Duodenal mucosa (tissue), 2 donors: Measurements from ENCODE around the gene TM6SF1.

ENCODE experiments used
- H3K27ac ChIP-seq: one replicate; pipeline ENCODE4 v1.7.0; 2013; ENCODE audit warnings: low read depth, low read length
- H3K27me3 ChIP-seq, 2 donors: one replicate each; pipeline ENCODE4 v1.7.0; 2013; ENCODE audit warnings: low read length in 2 of 2, control low read depth in 1 of 2; ENCODE audit not compliant: insufficient read depth in 2 of 2, control insufficient read depth in 1 of 2
- H3K36me3 ChIP-seq, 2 donors: one replicate each; pipeline ENCODE4 v1.7.0; 2013; ENCODE audit warnings: low read length in 2 of 2, control low read depth in 1 of 2; ENCODE audit not compliant: insufficient read depth in 2 of 2, control insufficient read depth in 1 of 2
- H3K4me1 ChIP-seq, 2 donors: one replicate each; pipeline ENCODE4 v1.7.0; 2013; ENCODE audit warnings: low read length in 2 of 2, control low read depth in 1 of 2; ENCODE audit not compliant: insufficient read depth in 2 of 2, control insufficient read depth in 1 of 2
- H3K4me3 ChIP-seq, 2 donors: one replicate each; pipeline ENCODE4 v1.7.0; 2013; ENCODE audit warnings: low read length in 2 of 2, low read depth in 1 of 2
- H3K9ac ChIP-seq, 2 donors: one replicate each; pipeline ENCODE4 v1.7.0; 2013; ENCODE audit warnings: low read length in 2 of 2, low read depth in 1 of 2
- H3K9me3 ChIP-seq, 2 donors: one replicate each; pipeline ENCODE4 v1.7.0; 2013; ENCODE audit warnings: low read length in 2 of 2, control low read depth in 1 of 2; ENCODE audit not compliant: control insufficient read depth in 1 of 2

Gene TM6SF1

DNA sequence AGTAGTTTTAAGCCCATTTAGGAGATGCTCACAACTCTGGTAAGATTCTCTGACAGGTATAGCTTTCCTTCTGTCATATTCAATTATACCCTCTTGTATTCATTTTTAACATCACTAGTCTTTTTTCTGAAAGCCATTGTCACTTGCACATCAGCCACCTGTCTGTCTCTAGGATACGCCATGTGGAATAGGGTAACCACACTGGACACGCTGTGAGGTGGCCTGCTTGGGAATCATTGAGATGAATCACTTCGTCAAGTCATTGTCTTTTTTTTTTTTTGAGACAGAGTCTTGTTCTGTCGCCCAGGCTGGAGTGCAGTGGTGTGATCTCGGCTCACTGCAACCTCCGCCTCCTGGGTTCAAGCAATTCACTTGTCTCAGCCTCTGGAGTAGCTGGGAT lies 7.4 kb downstream of the TM6SF1 start:
- no peak overlapping the region for H3K27ac ChIP-seq
- no peak overlapping the region for H3K4me3 ChIP-seq
- H3K27me3 ChIP-seq: peaks cover 2 to 6% of the 10 kb centered on the region in 2 donors
- no peaks in the 10 kb centered on the region for H3K9me3 ChIP-seq
- H3K4me1 ChIP-seq: no peaks in the 10 kb centered on the region
- H3K36me3 ChIP-seq: peaks cover 0 to 4% of the 10 kb centered on the region in 2 donors
- no peak overlapping the region for H3K9ac ChIP-seq

DNA sequence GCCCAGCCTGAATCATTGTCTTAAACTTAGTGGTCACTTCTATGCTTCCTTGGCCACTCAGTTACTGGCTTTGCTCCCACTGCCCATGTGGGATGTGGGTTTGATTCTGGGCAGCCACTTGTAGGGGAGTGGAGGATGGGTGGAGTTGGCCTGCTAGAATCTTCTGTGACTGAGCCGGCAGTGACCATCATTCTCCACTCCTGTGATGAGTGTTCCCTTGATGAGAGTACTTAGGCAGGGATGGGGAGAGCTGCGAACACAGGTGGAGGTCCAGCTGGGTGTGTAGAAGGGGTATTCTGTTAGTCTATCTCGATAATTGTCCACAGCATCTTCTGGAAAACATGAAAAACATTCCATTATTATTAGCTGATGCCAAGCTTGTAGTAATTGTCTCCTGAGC lies 8.0 kb downstream of the TM6SF1 start:
- Histone ChIP-seq H3K27ac (no peak overlapping the region), H3K27me3 (peaks cover 0 to 2% of the 10 kb centered on the region in 2 donors), H3K36me3 (peaks cover 0 to 4% of the 10 kb centered on the region in 2 donors), H3K9ac (no peak overlapping the region), H3K4me1 (no peaks in the 10 kb centered on the region), H3K9me3 (no peaks in the 10 kb centered on the region), H3K4me3 (no peak overlapping the region)

DNA sequence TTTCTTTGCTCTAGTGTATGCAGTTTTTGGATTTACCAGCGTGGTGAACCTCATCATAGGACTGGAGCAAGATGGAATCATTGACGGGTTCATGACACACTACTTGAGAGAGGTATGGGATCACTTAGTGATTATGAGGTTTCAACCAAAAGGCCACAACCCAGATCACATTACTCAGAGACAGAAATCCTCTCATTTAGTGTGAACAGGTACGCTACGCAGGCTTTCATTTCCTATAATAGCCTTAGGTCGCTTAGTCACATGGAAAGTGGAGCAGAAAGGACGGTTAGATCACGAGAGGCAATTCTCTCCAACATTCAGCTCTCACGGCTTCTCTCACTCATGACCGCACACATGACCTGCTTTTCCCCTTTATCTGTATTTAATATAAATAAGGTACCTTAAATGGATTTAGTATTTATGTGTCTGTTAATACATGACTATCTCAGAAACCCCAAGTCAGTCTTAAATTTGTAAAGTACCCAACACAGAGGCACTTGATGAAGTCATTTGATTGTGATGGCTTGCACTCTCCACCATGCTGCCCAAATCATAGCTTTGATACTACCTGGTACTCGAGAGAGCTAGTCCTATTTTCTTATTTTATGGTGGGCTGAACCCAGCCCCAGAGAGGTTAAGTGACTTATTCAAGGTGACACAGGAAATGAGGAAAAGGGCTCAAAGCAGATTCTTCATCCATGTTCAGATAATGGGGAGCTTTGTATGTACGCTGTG lies 8.6 kb downstream of the TM6SF1 start:
- Histone ChIP-seq H3K27ac (no peak overlapping the region), H3K36me3 (peaks cover 0 to 4% of the 10 kb centered on the region in 2 donors), H3K4me1 (no peaks in the 10 kb centered on the region), H3K27me3 (no peaks in the 10 kb centered on the region), H3K4me3 (no peak overlapping the region), H3K9ac (no peak overlapping the region), H3K9me3 (no peaks in the 10 kb centered on the region)

DNA sequence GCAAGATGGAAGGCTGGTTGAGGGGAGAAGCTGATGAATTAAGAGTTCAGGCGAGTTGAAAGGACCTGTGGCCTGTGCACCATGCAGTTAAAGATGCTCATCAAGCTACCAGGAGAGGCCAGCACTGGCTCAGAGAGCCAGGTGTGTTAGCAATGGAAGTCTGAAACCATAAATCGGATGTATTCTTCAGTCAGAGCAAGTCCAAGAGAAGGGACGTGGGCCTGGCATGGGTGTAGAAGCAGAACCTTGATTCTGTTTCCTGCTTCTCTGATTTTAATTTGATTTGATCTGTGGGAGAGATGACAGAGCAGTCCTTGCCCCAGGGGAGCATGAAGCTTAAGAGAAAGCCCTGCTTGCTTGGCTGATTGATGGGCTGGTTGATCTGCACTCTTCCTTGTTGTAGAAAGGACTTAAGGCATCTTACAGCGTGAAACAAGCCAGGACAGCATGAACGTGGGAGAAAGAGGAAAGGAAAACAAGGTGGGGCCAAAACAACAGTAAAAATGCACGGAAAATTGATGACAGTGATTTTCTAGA lies 10.9 kb downstream of the TM6SF1 start:
- H3K9ac ChIP-seq: no peak overlapping the region
- H3K4me1 ChIP-seq: no peaks in the 10 kb centered on the region
- no peaks in the 10 kb centered on the region for H3K27me3 ChIP-seq
- no peak overlapping the region for H3K4me3 ChIP-seq
- H3K27ac ChIP-seq: no peak overlapping the region
- H3K9me3 ChIP-seq: no peaks in the 10 kb centered on the region
- peaks cover 0 to 4% of the 10 kb centered on the region in 2 donors for H3K36me3 ChIP-seq

DNA sequence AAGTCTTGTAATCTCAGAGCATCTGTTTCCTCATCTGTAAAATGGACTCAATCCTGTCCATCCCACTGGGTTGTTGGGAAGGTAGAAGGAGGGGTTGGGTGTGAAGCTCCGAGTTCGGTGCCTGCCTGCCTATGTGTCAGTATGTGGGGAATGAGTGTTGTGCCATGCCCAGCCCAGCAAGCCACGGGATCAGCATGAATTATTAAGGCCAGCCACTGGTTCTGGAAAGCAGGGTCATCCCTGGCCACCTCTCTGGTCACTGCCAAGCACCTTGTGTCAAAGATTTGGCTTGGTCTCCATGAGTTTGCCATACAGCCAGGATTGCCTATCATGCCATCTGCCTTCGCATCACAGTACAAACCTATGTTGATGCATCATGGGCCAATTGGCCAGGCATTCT lies 11.5 kb downstream of the TM6SF1 start:
- Histone ChIP-seq H3K9ac (no peak overlapping the region), H3K4me3 (no peak overlapping the region), H3K36me3 (peaks cover 0 to 4% of the 10 kb centered on the region in 2 donors), H3K27me3 (no peaks in the 10 kb centered on the region), H3K4me1 (no peaks in the 10 kb centered on the region), H3K9me3 (no peaks in the 10 kb centered on the region), H3K27ac (no peak overlapping the region)

DNA sequence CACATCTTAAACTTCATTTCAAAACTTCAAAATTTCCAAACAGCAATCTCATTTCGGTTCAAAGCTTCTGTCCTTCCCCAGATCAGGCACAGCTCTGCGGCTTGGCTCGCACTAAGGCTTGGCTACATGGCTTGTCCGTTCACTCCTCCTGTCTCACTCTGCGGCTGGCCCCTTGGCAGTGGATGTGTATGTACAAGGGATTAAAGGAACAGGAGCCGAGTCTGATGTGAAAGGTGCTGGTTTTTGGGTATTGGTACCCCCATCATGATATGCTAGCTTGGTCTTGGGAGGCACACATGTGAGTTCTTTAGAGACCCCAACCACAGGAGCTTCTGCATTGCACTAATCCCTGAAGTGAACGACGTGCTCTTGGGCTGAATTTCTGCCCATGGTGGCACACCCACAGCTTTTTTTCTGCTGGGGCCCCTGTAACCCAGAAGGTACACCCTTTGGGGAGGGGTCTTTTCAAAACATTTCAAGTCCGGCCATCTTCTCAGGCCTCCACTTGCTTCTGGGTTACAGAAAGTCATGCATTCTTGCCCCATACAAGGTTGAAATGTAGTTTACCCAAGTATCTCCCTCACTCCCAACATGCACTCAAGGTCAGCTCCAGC lies 12.6 kb downstream of the TM6SF1 start:
- Histone ChIP-seq H3K27ac (no peak overlapping the region), H3K9ac (no peak overlapping the region), H3K4me1 (no peaks in the 10 kb centered on the region), H3K9me3 (no peaks in the 10 kb centered on the region), H3K4me3 (no peak overlapping the region), H3K27me3 (no peaks in the 10 kb centered on the region), H3K36me3 (peaks cover 0 to 4% of the 10 kb centered on the region in 2 donors)

DNA sequence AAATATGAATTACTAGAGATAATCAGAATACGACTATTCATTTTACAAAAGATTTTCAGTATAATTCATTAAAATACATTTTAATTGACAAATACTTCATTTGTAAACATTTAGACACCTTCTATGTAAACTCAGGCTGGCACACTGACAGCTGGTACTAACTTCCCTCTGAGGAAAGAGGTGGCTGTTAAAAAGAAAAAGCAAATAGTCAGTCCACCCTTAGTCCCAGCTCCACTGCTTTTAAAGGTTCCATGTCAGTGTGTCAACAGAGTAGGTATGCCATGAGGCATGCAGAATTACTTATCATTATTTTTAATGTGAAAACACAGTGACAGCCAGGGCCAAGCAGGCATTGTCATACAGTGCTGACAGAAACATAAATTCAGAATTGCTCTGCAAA lies 16.1 kb downstream of the TM6SF1 start:
- Histone ChIP-seq H3K9me3 (no peaks in the 10 kb centered on the region), H3K27me3 (no peaks in the 10 kb centered on the region), H3K9ac (no peak overlapping the region), H3K4me3 (no peak overlapping the region), H3K36me3 (no peaks in the 10 kb centered on the region), H3K4me1 (no peaks in the 10 kb centered on the region), H3K27ac (no peak overlapping the region)

DNA sequence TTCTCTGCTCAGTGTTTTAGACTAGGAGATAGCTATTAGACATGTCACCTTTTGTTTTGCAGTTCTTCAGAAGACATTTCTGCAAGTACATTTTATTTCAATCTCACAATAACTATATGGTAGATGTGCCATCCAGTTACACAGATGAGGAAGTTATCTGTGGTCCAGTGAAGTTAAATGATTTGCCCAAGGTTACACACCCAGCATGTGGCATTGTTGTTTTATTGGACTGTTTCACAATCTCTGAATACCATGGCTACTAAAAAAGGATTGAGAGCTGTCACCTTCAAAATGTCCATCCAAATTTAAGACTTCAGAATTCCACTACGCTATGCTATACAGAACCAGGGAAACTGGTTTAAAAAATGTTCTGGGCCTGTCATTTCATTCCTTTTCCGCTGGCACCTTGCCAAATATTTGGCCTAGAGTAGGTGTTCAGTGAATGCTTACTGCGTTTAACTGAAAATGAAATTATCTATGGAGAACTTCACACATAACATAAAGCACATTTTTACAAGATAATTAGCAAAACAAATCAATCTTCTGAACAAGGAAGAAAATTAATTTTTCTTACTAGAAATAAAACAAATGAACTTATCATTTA lies 20.2 kb downstream of the TM6SF1 start:
- H3K9ac ChIP-seq: no peak overlapping the region
- no peak overlapping the region for H3K4me3 ChIP-seq
- H3K27ac ChIP-seq: no peak overlapping the region
- no peaks in the 10 kb centered on the region for H3K9me3 ChIP-seq
- H3K36me3 ChIP-seq: no peaks in the 10 kb centered on the region
- H3K27me3 ChIP-seq: no peaks in the 10 kb centered on the region
- H3K4me1 ChIP-seq: no peaks in the 10 kb centered on the region

DNA sequence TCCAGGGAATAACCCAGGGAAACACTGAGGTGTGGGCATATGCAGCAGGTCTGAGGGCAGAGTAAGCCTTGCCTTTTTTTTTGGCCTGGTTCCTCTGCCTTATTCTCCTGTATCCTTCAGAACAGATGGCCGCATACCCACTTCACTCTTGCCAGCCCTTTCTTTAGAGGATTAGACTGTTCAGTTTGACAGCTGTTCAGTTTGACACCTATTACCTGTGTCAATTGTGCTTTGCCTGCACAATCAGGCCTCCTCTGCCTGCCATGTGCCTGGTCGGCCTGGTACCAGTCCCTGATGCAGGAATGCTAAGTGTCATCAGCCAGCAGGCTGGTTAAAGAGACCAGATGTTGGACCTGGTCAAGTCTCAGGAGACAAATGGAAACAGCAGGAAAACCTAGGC lies 22.3 kb downstream of the TM6SF1 start:
- Histone ChIP-seq H3K4me1 (no peaks in the 10 kb centered on the region), H3K9me3 (no peaks in the 10 kb centered on the region), H3K9ac (no peak overlapping the region), H3K27ac (no peak overlapping the region), H3K4me3 (no peak overlapping the region), H3K27me3 (no peaks in the 10 kb centered on the region), H3K36me3 (no peaks in the 10 kb centered on the region)

DNA sequence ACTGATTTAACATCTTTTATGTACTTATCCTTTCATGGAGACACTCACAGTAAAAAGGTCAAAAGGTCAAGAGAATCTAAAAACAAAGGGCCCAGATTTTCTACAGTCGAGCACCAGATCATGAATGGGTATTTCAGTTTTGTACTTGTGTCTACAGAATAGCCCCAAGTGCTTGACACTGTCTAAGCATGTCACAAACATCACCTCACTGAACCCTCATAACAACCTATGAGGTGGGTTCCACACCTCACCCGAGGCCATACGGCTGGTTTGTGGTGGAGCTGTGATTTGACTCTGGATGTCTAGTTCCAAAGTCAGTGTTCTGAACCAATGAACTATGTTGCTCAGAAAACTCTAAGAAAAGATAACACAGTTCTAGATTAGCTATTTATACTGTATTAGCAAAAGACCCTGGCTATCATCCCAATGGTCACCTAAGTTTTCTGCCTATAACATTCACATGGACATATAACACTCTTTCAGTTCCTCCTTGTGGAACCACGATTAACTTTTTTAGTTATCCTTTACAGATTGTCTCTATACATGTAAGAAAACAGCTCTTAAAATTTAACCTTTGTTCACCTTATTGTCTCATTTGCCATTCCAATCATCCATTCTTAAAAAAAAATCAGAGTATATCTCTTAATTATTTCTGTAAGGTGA lies 25.5 kb downstream of the TM6SF1 start:
- H3K27ac ChIP-seq: no peak overlapping the region
- H3K9me3 ChIP-seq: no peaks in the 10 kb centered on the region
- H3K36me3 ChIP-seq: no peaks in the 10 kb centered on the region
- H3K9ac ChIP-seq: no peak overlapping the region
- H3K4me3 ChIP-seq: no peak overlapping the region
- H3K4me1 ChIP-seq: no peaks in the 10 kb centered on the region
- no peaks in the 10 kb centered on the region for H3K27me3 ChIP-seq
